Natural killer cell (primary cell): ENCODE results near the gene CEP43. TPM values are rescaled to one million over a fixed set of nuclear protein-coding genes. Genes with fewer than 3 reads are reported as not detected.

Experiments
- ATAC-seq, 3 donors: fragments of 150-1000 bp in 2 of 3; fragments of 200-7000 bp in 1 of 3; cut with Tn5 transposase; 1 replicate in 1 of 3; 2 replicates in 2 of 3; pipeline ENCODE4 v1.10.0; 2021; ENCODE audit warnings: mild to moderate bottlenecking in 2 of 3, moderate library complexity in 2 of 3
- DNase-seq, 2 donors: peaks; one replicate each; pipeline versions ENCODE4 v3.0.0 to v3.0.0-alpha.2; 2013 to 2021; ENCODE audit warnings: mixed read lengths in 1 of 2
- H3K27ac ChIP-seq: one replicate; pipeline ENCODE4 v1.5.1; 2013; ENCODE audit warnings: mild to moderate bottlenecking, low read length
- H3K27me3 ChIP-seq: one replicate; pipeline ENCODE4 v1.6.1; 2013; ENCODE audit warnings: low read length; ENCODE audit not compliant: control insufficient read depth, insufficient read depth
- H3K36me3 ChIP-seq: one replicate; pipeline ENCODE4 v1.6.1; 2013; ENCODE audit warnings: low read length; ENCODE audit not compliant: control insufficient read depth, insufficient read depth
- H3K4me1 ChIP-seq: one replicate; pipeline ENCODE4 v1.6.1; 2013; ENCODE audit warnings: low read length; ENCODE audit not compliant: control insufficient read depth, insufficient read depth
- H3K4me3 ChIP-seq: one replicate; pipeline ENCODE4 v1.5.1; 2013; ENCODE audit warnings: low read length
- H3K9me3 ChIP-seq: one replicate; pipeline ENCODE4 v1.6.1; 2013; ENCODE audit warnings: low read length; ENCODE audit not compliant: control insufficient read depth, insufficient read depth
- H3K27ac Mint-ChIP-seq, 2 donors: one replicate each; pipeline ENCODE4 v1.8.0; 2022; ENCODE audit warnings: mild to moderate bottlenecking in 2 of 2, mixed read lengths in 2 of 2, moderate library complexity in 1 of 2
- H3K27me3 Mint-ChIP-seq, 2 donors: one replicate each; pipeline ENCODE4 v1.8.0; 2022; ENCODE audit warnings: low read depth in 2 of 2, mixed read lengths in 2 of 2
- H3K36me3 Mint-ChIP-seq: one replicate; pipeline ENCODE4 v1.8.0; 2022; ENCODE audit warnings: mixed read lengths
- H3K4me1 Mint-ChIP-seq, 2 donors: one replicate each; pipeline ENCODE4 v1.8.0; 2022; ENCODE audit warnings: mixed read lengths in 2 of 2
- H3K4me3 Mint-ChIP-seq: one replicate; pipeline ENCODE4 v1.8.0; 2022; ENCODE audit warnings: mild to moderate bottlenecking, moderate library complexity, mixed read lengths
- H3K9me3 Mint-ChIP-seq, 2 donors: one replicate each; pipeline ENCODE4 v1.8.0; 2022; ENCODE audit warnings: mixed read lengths in 2 of 2
- WGBS: methylation state at CpG from one replicate; pipeline ENCODE4 v1.1.7; 2013; ENCODE audit warnings: missing lambda C conversion rate; ENCODE audit not compliant: insufficient coverage; 5-methylcytosine and 5-hydroxymethylcytosine counted together
- intact Hi-C: fragments of 100-400 bp; cut with micrococcal nuclease; formaldehyde crosslinking; loops from one replicate; pipeline ENCODE4 v1.14.2; 2022
- total RNA-seq, 4 donors: library from RNA; stranded (reverse); fragments of 120-200 nt in 1 of 4; gene quantifications; one replicate each; pipeline versions ENCODE4 v1.2.3 to v1.2.4, GENCODE V29; 2013 to 2022
- TF ChIP-seq, protein P1 (sequence below): fragments of 200-600 bp; IDR thresholded peaks from one replicate; pipeline ENCODE4 v1.8.0; 2022; ENCODE audit warnings: antibody characterized with exemption

Gene CEP43
- total RNA-seq, 3 donors from 2014 or later (not counting 1 experiment from before 2014, with no cell fraction given): 13.5 to 17.0 (median 15.4) TPM

DNA sequence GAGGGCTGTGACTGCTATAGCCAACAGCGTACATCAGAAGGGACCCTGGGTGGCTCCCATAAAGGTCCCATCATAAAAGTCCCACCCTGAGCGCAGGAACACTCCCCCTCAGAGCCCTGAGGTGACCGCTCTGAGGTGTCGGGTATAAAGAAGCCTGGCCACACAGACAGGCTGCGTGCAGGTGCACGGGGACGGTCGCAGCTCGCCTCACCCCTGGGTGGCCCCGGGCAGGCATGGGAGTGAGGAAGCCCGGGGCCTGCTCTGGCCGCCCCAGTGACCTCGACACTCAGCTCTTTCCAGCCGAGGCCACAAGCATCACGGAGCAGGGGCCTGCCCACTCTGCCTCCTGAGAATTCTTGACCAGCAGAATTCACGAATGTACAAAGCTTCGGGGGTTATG lies 28.4 kb upstream of the CEP43 start:
- H3K4me1 Mint-ChIP-seq: peaks cover 10 to 12% of the 10 kb centered on the region in 2 donors
- H3K4me3 Mint-ChIP-seq: no peak overlapping the region
- H3K27ac ChIP-seq: no peak overlapping the region
- H3K27me3 ChIP-seq: no peaks in the 10 kb centered on the region
- no peak overlapping the region for H3K4me3 ChIP-seq
- 95% methylated on average over 17 of the region's 17 CpGs for WGBS
- no peak for ATAC-seq
- H3K4me1 ChIP-seq: peaks cover 5% of the 10 kb centered on the region
- TF ChIP-seq, protein P1, sequence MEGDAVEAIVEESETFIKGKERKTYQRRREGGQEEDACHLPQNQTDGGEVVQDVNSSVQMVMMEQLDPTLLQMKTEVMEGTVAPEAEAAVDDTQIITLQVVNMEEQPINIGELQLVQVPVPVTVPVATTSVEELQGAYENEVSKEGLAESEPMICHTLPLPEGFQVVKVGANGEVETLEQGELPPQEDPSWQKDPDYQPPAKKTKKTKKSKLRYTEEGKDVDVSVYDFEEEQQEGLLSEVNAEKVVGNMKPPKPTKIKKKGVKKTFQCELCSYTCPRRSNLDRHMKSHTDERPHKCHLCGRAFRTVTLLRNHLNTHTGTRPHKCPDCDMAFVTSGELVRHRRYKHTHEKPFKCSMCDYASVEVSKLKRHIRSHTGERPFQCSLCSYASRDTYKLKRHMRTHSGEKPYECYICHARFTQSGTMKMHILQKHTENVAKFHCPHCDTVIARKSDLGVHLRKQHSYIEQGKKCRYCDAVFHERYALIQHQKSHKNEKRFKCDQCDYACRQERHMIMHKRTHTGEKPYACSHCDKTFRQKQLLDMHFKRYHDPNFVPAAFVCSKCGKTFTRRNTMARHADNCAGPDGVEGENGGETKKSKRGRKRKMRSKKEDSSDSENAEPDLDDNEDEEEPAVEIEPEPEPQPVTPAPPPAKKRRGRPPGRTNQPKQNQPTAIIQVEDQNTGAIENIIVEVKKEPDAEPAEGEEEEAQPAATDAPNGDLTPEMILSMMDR: no peak
- no peaks in the 10 kb centered on the region for H3K9me3 Mint-ChIP-seq
- intact Hi-C loops: no loop called here
- no peaks in the 10 kb centered on the region for H3K36me3 ChIP-seq
- H3K27me3 Mint-ChIP-seq: no peaks in the 10 kb centered on the region
- no peaks in the 10 kb centered on the region for H3K36me3 Mint-ChIP-seq
- DNase-seq: no peak
- H3K9me3 ChIP-seq: no peaks in the 10 kb centered on the region
- no peak overlapping the region for H3K27ac Mint-ChIP-seq

DNA sequence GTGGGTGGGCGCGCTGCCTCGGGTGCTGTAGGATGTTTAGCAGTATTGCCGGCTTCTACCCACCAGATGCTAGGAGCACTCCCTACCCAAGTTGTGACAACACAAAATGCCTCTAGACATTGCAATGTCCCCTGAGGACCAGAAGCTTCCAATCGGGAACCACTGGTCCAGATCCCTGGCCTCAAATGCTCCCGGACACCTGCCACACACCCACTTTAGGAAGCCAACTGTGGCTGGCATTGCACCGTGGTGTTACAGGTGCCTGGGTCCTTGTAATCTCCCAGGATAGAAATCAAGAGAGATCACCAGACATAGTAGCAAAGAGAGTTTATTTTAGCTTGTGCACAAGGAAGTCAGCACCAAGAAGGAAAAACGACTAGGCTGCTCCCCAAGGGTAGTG lies 27.9 kb upstream of the CEP43 start:
- Mint-ChIP-seq H3K27ac (no peak overlapping the region), H3K4me1 (peaks cover 10 to 12% of the 10 kb centered on the region in 2 donors), H3K4me3 (no peak overlapping the region), H3K36me3 (no peaks in the 10 kb centered on the region), H3K9me3 (no peaks in the 10 kb centered on the region), H3K27me3 (no peaks in the 10 kb centered on the region)
- 93% methylated on average over 8 of the region's 8 CpGs for WGBS
- H3K9me3 ChIP-seq: no peaks in the 10 kb centered on the region
- H3K27me3 ChIP-seq: no peaks in the 10 kb centered on the region
- no peak for ATAC-seq
- H3K36me3 ChIP-seq: no peaks in the 10 kb centered on the region
- intact Hi-C loops: no loop called here
- peaks cover 5% of the 10 kb centered on the region for H3K4me1 ChIP-seq
- no peak for DNase-seq
- TF ChIP-seq, protein P1: no peak
- H3K27ac ChIP-seq: no peak overlapping the region
- H3K4me3 ChIP-seq: no peak overlapping the region

DNA sequence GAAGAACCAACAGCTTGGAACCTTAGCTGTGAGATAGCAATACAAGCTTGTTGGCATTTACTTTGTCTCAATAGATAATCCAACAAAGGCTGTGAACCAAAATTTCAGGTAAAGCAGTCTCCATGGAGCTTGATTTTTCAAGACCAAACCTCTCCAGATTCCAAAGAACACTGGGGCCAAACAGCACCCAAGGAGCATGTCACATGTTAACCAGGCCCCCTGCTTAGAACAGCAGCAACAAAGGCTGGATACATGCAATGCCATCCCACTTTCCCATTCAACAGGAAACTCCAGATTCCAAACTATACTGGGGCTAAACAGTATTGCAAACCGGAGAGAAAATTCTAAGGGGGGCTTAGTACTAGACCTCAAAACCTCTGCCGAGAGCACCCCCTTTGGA lies 27.1 kb upstream of the CEP43 start:
- no peak for DNase-seq
- H3K4me1 Mint-ChIP-seq: peaks cover 10 to 12% of the 10 kb centered on the region in 2 donors
- Histone ChIP-seq H3K27ac (no peak overlapping the region), H3K4me1 (peaks cover 5% of the 10 kb centered on the region), H3K27me3 (no peaks in the 10 kb centered on the region), H3K4me3 (no peak overlapping the region), H3K9me3 (no peaks in the 10 kb centered on the region), H3K36me3 (no peaks in the 10 kb centered on the region)
- TF ChIP-seq, protein P1: no peak
- no peak for ATAC-seq
- no peaks in the 10 kb centered on the region for H3K9me3 Mint-ChIP-seq
- intact Hi-C loops: no loop called here
- no peaks in the 10 kb centered on the region for H3K36me3 Mint-ChIP-seq
- H3K27ac Mint-ChIP-seq: no peak overlapping the region
- no peak overlapping the region for H3K4me3 Mint-ChIP-seq
- no peaks in the 10 kb centered on the region for H3K27me3 Mint-ChIP-seq
- 96% methylated on average over 2 of the region's 2 CpGs for WGBS

DNA sequence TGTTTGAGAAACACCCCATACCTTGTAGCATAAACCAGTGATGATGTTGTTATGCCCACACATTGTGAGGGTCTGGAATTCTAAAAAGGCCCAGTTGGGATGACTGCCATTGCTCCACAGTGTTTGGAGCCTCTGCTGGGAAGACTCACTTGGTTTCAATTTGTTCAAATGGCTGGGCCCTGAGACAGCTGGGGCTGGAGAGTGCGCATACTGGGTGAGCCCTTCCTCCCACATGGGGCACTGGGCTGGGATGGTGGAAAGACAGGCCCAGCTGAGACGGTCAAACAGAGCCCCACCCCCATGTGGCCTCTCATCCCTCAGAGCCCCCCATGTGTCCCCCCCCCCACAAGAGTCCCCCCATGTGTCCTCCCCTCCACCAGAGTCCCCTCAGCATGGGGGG lies 22.6 kb upstream of the CEP43 start:
- Histone ChIP-seq H3K27me3 (no peaks in the 10 kb centered on the region), H3K4me3 (no peak overlapping the region), H3K27ac (no peak overlapping the region), H3K9me3 (no peaks in the 10 kb centered on the region), H3K4me1 (no peaks in the 10 kb centered on the region), H3K36me3 (no peaks in the 10 kb centered on the region)
- Mint-ChIP-seq H3K27ac (no peak overlapping the region), H3K9me3 (no peaks in the 10 kb centered on the region), H3K27me3 (no peaks in the 10 kb centered on the region), H3K4me3 (no peak overlapping the region), H3K4me1 (no peaks in the 10 kb centered on the region), H3K36me3 (no peaks in the 10 kb centered on the region)
- 94% methylated on average over 2 of the region's 2 CpGs for WGBS
- intact Hi-C loops: no loop called here
- TF ChIP-seq, protein P1: no peak
- no peak for DNase-seq
- ATAC-seq: no peak
